OCI-LY1 (cell line): Measurements from ENCODE around the gene SLAMF1.

Source experiments
- CTCF ChIP-seq: fragments of 200-600 bp; sonication (generic), shearing (Covaris generic); IDR thresholded peaks from 2 replicates; pipeline ENCODE4 v1.5.1; 2017; ENCODE audit warnings: mild to moderate bottlenecking, antibody characterized with exemption, low read length, moderate library complexity, mixed read lengths
- EZH2 ChIP-seq: fragments of 200-600 bp; sonication (generic), shearing (Covaris generic); IDR thresholded peaks from 2 replicates; pipeline ENCODE4 v1.8.0; 2017; ENCODE audit warnings: borderline replicate concordance, mixed run types, mild to moderate bottlenecking, antibody characterized with exemption, low read length, moderate library complexity, mixed read lengths

DNA sequence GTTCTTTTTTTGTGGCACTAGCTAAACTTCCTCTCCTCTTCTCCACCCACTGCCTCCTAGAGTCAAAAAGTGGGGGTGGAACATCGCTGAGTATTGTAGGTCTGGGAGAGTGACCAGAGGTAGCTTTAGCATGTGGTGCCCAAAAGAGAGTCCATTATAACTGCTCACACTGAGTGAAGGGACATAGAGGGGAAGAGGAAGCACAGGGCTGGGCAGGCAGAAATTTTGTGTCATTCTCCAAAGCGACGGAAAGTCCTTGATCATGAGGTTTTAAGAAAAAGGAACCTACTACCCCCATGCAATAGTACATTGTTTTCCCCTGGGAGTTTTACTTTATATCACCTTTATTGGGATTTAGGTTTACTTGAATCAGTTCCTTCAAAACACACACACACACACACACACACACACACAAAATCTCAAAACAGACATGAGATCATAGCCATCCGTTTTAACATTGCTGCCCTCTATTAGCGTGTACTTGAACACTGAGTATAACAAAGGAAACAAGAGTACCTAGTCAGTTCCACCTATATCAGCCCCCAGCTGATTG lies 71.7 kb downstream of the SLAMF1 start:
- no peak for TF ChIP-seq CTCF
- no peak for TF ChIP-seq EZH2
